Measurements from ENCODE around the gene TTC7B.

DNA sequence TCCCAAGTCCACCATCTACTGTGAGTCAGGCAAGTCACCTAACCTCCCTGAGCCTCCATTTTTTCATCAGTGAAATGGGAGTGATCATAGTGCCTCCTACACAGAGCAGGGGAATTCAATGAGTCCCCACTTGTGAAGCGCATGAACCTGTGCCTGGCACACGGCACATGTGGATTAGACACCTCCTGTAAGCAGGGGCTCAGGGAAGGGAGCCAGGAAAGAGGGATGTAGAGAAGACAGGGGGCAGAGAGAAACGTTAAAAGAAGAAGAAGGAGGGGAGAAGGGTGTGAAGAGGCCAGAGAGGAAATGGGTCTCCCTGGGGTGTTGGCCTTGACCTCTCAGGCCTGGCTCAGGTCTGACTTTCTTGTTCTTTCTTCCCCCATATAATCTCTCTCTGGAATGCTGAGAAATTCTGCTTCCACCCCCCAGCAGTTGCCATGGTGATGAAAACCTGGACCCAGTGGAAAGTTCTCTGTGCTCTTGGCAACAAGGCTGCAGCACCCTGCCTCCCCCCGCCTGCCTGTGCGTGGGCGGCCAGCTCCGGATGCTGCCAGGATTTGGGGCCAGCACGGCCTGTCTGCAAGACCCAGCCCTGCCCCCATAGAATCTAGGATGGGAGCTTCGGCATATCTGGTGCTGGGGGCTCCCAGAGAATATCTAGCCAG, 324.9 kb downstream of the TTC7B start:
- TF ChIP-seq POLR2AphosphoS5 (IDR thresholded peaks at IDR 0.05; ENCODE audit: low read depth, low read length) (no peak), SIN3A (IDR thresholded peaks at IDR 0.05; ENCODE audit: borderline replicate concordance, insufficient read depth, low read length) (no peak)
